HG02981 (cell line): Measurements from ENCODE around the gene KCNG4.

ENCODE experiments used
- ATAC-seq: cut with Tn5 transposase; IDR thresholded peaks from one replicate; pipeline ENCODE4 v1.9.1; 2021; ENCODE audit warnings: mild to moderate bottlenecking, moderate library complexity; ENCODE audit not compliant: unreplicated experiment

KCNG4 gene

DNA sequence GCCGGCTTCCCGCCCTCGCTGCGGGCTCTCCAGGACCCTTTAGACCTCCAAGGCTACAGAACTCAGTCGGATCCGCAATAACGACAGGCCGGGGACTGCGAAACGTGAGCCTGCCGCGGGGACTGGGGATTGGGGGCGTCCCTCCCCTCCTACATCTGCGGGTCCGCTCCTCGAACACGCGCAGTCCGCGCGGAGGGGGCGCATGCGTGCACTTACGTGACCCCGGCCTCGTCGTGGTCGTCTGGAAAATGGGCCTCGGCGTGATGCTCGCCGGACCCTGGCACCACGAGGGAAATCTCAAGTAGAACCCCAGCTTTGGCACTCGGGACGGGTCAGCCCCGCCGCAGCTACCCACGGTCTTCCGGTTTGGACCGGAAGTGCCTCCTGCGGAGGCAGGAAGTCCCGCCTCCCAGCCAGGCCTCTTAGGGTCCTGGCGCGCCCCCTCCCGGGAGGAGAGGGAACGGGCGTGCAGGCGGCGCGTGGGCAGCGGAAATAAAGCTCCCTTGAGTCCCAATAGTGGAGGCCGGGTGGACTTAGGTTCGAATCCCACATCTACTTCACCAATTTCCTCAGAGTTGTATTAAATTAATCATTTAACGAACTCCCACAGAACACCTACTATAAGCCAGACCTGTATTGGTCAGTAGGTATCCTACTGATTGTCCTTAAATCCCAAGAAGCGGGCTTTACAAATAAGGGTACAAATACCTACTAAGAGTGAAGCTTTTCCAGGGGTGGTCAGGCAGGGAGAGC, 53.0 kb downstream of the KCNG4 start, which contains the start of gene TAF1C:
TSS of gene TAF1C (minus strand) at position 373 of the 753 bp plus-strand sequence. CDS start 2,069 bp downstream, outside the sequence.
- ATAC-seq = peak; percentile 98

DNA sequence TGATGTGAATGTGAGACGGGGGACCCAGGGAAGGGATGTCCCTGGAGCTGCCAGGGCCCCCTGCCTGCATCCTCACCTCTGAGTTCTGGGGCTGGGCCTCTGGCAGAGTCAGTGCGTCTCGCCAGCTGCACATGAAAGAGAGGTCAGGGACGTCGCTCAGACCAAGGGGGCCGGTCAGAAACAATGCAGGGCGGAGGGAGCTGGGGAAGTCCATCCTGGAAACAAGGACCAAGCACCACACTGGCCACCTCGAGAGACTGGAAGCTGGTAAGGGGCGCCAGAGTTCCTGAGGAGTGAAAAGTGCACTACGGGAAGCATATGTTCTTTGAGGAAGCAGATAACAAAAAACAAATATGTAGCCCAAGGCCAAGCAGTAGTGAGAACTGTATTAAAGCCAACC, 55.0 kb downstream of the KCNG4 start:
- no peak for ATAC-seq

DNA sequence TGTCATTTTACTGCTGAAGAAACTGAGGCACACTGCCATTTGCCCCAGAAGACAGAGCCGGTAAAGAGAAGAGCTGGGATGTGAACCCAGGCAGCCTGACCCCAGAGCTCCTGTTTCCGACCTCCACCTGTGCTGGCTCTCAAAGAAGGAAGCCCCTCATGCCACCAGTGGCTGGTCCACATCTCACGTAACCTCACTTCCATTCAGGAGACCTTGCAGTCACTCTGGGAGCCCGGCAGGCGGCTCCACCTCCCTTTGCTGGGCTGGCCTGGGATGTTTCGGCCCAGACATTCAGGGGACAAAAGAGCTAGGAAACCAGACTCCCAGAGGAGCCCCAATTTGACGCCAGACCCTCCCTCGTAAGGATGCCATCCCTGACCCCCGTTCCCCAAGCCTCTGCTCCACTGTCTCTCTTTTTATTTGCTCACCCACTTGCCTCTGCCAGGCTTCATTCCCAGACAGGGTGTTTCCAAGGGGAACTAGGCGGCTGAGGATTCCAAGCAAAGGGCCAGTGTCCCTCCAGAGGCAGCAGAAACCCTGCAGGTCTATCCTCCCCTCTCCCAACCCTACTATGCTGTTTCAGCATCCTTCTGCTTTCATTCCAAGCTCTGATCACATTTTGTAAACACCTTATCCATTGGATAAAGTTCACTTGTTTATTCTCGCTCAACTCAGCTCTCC, 55.8 kb downstream of the KCNG4 start:
- ATAC-seq = no peak

DNA sequence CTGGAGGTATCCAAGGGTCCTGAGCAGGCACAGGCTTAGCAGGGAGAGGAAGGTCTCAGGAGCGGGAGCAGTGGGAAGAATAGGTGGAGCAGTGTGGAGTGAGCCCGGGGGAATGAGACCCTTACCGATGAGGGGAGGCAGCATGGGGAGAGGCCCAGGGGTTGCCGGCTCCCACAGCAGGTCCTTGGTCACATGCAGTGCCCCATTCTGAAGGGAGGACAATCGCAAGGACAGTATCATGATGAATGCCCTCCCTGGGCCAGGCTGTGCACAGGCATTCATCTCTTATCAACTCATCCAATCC, 56.3 kb downstream of the KCNG4 start:
- ATAC-seq = no peak

DNA sequence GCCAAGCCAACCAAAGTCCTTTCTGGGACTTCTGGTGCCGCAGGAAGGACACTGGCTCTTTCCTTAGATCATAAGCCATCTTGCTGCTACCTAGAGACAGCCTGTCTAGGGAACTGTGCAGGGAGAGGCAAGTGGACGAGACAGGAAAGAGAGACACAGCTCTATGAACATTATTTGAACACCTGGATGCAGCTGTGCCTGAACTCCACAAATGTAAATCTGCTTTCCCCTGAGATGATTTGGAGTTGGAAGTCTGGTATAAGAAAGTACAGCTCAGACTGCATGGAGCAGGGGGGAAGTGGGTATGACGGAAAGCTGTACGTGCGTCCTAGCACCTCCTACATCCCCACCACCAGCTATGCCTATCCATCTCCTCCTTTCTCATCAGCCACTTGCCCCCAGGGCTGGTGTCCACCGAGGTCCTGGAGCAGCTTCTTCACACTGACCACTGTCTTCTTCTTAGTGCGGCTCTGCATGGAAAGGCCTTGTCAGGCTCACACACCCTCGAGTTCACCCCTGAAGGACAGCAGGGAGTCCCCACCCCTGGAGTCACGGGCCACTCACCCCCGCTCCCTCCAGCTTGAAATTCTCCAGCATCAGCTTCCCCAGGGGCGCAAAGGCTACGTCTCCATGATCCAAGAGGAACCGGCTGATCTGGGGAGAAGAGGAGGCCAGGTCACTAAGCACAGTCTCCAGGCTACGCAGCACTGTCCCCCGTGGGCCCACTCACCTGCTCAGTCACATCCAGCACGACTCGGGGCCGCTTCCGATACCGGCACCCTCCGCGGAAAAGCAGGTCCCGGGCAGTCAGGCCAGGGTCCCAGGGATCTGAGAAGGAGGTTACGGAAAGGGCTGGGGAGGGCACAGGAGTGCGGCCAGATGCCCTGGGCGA, 56.9 kb downstream of the KCNG4 start:
- ATAC-seq = no peak

DNA sequence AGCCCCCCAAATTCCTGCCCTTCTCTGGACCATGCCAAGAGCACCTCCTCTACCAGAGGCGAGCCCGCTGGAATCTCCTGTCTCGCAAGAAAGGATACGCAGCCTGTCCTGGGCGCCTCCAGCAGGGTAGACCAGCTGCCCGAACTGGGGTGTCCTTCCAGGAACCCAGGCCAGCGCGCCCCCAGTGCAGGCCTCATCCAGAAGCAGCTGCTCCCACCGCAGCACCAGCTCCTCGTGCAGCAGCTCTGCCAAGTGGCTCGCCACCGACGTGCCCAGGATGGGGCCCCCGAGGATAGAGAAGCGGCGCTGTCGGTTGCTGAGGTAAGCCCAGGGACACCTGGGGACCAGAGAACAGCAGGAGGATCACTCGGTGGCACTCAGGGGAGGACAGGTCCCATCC, 57.7 kb downstream of the KCNG4 start:
- no peak for ATAC-seq

DNA sequence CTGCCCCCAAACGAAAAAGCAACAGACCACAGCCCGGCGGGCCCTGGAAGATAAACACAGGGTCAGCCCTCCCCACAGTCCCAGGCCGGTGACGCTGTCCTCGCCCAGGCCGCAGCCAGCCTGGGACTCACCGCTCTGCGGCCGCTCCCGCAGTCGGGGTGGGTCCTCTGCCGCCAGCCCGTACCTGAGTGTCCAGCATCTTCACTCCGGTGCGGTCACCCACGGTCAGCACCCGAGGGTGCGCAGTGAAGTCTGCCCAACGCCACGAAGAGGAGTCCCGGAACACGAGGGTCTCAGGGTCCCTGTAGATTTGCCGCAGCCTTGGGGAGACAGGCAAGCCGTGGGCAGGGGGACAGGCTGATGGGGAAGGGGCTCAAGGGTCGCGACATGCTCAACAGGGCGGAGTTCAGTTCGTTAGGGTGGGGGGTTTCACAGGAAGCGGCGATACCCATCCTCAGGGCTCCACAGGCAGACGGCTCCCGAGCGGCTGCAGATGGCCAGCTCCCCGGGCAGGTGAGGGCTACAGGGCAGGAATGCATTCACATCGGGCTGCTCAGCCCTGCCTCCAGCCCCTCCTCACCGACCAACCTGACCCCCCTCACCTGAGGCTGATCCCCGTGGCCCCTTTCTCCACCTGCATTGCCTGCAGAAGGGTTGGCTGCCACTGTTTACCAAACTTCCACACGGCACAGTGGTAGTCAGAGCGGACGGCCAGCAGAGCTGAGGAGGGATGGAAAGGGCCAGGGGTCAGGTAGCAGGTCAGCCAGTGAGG, 58.5 kb downstream of the KCNG4 start:
- no peak for ATAC-seq

DNA sequence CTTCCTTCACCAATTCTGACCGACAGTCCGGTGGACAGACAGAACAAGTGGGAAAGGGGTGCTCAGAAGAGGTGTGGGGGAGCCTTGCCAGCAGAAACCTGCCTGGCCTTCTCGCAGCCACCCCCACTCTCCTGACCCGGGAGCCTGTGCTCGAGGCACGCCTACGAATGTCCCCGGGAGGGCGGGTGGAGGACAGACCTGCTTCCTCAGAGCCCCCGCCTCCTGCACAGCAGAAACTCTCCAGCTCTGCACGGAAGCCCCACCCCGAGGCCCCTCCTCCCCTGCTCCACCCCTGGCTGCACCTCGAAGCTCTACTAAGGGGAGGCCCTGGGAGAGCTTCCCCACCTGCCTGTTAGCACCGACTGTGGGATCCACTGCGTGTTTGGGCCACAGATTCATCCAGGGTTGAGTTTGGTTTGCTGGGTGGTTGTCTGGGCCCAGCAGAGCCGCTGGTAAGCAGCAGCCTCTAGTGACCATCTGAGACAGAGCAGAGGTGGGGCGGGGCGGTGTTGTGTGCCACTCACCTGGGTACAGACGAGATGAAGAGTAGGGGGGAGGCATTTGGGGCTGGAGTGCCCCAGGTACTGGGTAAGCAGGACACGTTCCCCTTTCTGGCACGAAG, 59.2 kb downstream of the KCNG4 start:
- no peak for ATAC-seq

DNA sequence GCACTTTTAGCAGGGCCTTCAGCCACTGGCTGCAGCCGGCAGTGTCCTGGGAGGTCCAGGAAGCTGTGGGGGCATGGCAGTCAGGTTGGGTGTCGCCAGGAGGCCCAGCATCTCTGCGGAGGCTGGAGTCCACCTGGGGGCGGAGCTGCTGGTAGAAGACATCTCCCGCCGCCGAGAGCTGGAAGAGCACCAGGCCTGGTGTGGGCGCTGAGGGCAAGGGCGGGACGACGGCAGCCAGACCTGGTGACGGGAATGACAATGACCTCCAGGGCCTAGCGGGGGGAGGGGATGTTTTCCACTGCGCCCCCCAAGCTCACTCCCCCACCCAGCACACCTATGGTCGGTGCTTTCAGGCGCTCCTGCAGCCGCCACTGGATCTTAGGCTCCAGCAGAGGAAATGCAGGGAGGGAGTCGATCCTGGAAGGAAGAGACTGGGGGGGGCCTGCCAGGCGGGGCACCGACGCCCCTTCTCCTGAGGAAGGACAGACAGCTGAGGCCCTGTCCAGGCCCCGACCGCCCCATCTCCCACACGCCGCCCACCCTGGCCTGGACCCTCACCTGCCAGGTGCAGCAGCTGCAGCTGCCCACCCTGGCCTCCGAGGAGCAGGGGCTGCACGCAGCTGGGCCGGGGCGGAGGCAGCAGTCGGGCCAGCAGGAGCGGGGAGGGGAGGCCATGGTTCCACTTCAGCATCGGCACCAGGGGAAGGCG, 60.0 kb downstream of the KCNG4 start:
- no peak for ATAC-seq

DNA sequence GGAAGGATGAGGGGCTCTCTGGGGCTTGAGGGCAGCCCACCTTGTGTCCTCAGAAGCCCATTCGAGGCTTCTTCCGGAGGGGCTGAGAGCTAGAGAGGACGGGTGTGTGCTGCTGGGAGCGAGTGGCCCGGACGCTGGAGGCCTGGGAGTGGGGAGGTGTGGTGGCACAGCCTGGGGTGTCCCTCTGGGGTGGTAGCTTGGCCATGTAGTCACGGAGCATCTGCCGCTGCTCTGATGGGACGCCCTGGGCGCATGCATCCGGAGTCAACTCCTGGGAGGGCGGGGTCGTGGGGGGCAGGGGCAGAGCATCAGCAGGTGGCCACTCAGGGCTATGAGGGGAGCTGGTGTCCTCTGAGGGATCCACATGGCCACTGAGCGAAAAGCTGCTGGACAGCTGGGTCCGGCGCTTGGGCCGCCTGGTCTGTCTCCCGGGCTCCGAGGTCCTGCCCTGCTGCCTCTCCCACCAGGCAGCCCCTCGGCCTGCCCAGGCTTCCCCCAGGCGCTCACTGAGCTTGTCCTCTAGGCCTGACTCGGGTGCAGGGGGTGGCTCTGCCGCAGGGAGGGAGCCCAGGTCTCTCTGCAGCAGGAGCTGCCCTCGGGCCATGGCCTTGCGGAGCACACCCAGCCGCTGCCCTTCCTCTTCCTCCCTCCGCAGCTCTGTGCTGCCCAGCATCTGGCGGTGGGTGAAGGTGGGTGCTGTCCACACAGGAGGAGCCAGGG, 60.8 kb downstream of the KCNG4 start:
- ATAC-seq = no peak

DNA sequence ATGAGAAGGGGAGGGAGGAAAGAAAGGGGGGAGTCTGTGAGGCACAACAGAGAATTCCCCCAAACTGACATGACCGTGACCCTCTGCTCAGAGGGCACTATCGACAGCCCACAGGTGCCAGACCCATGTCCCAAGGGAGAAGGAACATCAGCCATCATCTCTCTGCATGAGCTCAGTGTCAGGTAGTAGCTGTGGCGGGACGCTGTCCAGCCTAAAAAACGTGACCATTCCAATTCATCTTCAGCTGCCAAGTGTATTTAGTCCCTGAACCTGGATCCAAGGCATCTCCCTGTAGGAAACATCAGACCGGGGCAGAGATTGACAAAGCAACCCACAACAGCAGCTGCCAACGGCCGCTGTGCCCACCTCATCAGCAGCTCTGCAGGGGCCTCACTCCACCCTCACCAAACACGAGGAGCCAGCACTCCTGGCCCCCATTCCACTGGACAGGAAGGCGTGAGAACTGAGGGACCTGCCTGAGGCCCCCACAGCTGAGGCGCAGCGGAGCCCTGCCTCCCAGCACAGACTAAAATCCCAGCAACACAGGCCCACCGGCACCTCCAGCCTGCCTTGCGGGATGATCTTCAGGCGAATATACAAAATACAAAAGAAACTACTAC, 61.6 kb downstream of the KCNG4 start:
- no peak for ATAC-seq

DNA sequence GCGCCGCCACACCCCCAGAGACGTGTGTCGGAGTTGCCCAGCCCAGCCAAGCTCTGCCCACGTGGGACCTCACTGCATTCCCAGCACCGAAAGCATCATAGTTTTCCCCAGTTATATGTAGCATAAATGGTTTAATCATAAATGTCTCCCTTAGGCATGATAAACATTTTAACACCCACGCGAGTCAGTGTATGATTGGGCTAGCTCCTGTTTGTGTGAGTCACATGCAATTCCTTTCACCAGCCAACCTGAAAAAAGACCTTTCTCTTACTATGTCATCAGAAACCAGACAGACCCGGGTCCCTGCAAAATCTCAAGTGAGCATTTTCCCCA, 62.1 kb downstream of the KCNG4 start:
- no peak for ATAC-seq

DNA sequence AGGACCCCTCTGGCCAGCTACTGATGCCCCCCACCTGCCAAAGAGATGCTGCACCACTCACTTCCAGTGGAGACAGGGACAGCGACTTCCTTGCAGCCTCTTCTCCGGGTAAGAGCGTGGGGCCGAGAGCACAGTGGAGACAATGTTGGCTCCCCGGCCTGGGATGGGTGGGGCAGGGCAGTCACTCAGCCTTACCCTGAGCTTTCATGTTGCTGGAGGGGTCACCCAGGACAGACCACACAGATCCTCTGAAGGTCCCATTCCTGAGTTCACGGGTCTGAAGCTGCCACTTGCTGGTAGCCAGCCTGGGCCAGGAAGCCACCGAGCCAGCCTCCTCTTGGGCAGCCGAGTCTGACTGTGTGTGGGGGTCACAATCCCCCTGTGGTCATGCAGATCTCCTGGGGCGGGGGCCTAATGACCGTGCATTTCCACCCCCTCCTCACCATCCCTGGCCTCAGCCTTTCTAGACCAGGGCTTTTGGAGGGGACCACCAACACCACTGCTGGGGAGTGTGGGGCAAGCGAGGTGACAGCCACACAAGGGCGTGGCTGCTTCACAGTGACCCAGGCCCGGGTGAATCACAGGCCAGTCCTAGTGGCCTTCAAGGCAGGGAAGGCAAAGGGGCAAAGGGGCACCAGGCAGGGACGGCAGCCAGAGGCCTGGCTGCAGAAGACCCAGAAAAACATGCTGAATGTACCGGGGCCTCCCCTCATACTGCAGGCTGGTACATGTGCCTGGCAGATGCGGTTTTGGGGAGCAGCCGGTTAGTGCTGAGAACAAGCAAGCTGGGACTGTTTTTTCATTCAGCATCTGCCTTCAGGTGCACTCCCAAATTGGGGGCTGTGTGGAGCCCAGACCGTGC, 63.4 kb downstream of the KCNG4 start:
- no peak for ATAC-seq

DNA sequence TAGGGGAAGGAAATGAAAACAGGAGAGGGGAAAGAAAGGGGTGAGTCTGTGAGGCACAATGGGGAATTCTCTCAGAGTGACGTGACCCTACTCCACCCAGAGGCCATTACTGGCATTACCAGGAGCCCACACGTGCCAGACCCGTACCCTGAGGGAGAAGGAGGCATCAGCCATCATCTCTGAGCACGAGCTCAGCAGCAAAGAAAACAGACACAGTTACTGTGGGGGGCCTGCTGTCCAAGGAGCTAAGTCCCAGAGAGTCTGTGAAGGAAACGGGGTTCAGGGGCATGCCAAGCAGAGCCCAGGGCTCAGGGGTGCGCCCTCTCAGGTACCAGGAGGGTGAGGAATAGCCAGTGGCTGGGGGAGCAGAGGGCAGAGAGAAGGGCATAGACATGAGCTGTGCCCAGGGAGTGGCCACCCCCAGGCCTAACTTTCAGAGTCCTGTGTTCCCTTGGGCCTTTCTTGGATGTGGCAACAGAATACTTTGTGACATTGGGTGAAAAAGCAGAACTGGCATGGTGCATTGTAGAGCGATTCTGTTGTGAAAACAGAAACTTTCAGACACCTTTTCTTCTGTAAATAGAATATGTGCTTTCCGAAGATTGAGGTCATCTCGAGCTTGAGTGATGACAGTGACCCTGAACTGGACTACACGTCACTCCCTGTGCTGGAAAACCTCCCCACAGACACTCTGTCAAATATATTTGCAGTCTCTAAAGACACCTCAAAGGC, 64.3 kb downstream of the KCNG4 start:
- peak; percentile 84 for ATAC-seq

DNA sequence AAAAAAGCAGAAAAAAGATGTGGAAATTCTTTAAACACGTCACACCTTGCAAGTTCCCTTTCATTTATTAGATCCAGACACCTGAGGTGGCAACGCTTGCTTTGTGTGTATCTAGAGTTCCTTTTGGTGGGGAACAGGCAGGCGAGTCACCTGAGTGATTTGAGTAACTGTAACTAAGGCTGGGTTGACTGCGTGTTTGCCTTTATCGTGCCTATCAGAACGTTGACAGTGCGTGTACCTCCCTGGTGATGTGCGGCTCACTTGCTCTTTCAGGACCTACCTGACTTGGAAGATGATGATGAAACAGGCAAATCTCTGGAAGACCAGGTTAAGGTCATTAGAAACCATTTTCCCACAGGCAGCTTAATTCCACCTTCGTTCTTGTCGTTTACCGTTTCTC, 65.4 kb downstream of the KCNG4 start:
- ATAC-seq = no peak

DNA sequence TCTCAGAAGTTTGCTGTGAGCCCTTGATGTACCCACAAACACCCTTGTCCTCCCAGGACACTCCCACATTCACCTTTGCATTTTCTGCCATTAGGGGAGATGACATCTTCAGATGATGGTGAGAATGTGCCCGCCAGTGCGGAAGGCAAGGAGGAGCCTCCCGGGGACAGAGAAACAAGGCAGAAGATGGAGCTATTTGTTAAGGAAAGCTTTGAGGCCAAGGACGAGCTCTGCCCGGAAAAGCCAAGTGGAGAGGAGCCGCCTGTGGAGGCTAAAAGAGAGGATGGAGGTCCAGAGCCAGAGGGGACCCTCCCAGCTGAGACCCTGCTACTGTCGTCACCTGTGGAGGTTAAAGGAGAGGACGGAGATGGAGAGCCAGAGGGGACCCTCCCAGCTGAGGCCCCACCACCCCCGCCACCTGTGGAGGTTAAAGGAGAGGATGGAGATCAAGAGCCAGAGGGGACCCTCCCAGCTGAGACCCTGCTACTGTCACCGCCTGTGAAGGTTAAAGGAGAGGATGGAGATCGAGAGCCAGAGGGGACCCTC, 70.0 kb downstream of the KCNG4 start:
- ATAC-seq = no peak
